GM21515 (cell line): ENCODE data around the gene USP21.

Experiments
- ATAC-seq: cut with Tn5 transposase; IDR thresholded peaks from one replicate; pipeline ENCODE4 v1.9.1; 2021; ENCODE audit not compliant: unreplicated experiment

The USP21 gene

DNA sequence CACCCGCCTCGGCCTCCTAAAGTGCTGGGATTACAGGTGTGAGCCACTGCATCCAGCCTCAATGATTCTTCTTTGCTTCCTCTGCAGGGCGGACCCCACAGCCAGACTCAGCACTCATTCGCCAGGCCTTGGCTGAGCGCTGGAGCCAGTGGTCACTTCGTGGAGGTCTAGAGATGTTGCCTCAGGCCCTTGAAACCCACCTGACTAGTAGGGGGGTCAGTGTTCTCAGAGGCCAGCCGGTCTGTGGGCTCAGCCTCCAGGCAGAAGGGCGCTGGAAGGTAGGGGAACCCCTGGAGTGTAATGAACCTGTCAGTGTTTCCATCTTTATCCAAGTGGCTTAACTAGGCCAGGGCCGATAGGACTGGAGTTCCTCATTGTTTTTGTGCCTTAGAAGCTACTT is 9.6 kb downstream of the USP21 start:
- no peak for ATAC-seq

DNA sequence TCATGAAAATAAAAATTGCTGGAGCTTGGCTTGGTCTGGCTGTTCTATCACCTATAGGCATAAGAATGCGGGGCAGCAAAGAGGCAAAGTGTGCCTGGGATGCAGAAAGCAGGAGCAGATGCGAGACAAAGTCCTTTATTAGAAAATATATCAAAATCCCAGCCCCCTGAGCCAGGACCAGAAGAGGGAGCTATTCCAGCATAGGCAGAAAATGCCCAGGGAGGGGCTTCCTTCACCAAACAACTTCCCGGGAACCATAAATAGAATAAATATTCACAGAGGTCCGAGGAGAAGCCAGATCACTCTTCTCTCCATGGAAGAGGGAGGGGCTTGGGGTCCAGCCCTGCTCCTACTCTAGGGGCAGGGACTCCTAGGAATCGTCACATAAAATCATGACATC is 11.9 kb downstream of the USP21 start:
- ATAC-seq = no peak

DNA sequence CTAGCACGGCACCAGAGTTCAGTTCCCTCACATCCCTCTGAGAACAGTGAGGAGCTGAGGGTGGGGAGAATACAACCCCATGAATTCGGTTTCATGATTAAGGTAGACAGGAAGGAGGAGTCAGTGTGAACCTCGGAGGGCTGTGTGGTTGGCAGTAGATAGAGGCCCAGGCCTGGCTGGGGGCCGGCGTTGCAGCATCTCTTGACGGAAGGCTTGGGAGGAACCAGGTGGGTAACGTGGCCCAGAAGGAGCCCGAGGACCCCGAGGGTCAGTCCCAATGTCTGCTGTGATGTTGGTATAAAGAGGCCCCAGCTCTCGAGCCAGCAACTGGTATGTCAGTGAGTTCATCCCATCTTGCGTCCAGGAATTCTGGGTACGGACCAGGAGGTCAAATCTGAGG is 12.4 kb downstream of the USP21 start:
- ATAC-seq = no peak

DNA sequence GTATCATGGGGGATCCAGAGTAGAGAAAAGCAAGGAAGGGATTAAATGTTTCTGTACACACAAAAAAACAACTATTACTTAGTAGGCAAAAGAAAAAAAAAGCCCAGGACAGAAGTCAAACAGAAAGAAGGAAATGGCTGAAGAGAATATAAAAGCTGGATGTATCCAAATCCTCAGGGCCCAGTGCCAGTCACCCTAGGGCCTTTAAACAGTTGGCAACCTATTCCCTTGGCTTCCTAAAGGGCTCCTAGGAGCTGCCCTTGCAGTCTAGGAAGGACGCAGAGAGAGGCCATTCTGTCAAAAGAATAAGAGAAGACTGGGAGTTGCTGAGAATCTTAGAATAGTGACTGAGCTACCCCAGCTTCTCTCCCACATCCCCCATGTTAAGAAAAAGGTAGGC is 13.0 kb downstream of the USP21 start:
- no peak for ATAC-seq

DNA sequence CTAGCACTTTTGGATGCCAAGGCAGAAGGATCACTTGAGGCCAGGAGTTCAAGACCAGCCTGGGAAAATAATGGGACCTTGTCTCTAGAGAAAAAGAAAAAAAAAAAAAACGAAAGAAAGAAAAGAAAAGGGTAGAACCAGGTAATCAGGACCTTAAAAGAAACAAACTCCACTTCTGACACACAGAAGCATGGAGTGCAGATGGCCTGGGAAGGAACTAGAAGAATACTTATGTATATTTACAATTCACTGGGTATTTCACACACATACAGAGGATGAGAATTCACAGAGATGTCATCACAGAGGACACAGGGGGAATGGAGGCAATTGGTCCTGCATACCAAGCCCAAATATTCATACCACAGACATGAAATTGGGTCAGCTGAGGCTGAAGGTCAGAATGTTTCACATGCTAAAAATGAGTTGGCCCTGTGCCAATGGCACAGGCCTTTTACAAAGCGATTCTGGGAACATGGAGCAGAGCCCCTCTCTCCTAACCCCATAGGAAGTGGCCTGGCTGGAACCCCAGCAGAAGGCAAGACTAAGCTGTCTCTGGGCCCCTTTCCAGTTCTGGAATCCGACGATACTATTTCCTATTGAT is 13.6 kb downstream of the USP21 start:
- ATAC-seq = no peak

DNA sequence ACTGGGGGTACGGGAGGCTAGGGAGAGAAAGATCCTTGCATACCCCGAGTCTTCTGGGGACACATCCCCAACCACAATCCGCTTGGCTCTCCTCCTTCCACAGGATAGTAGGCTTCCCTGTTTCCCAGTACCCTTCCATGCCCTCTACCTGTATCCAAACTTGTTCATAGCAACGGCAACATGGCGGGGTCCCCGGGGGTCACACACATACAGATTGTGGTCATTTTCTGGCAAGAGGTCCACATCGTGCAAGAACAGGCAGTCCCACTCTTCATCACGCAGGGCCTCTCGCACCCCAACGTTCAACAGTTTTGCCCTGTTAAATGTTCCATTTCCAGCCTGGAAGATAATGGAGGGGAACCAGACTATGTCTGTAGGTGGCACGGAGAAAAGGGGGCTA is 14.4 kb downstream of the USP21 start:
- no peak for ATAC-seq

DNA sequence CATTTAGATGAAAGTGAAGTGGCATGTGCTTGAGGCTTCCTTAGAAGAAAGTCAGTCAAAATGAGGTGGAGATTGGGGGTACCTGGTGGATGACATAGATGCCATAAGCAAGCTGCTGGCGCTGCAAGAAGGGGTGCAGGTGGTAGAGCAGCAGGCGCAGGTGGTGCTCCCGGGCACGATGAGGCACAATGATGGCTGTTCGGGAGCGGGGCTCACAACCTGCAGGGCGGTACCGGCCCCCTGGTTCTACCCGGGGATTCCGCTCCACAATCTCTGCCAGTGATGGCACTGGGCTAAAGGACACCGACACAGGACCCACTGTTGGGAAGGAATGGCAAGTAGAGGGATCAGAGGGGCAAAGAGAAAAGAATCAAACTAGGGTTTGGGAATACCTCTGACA is 15.6 kb downstream of the USP21 start:
- no peak for ATAC-seq

DNA sequence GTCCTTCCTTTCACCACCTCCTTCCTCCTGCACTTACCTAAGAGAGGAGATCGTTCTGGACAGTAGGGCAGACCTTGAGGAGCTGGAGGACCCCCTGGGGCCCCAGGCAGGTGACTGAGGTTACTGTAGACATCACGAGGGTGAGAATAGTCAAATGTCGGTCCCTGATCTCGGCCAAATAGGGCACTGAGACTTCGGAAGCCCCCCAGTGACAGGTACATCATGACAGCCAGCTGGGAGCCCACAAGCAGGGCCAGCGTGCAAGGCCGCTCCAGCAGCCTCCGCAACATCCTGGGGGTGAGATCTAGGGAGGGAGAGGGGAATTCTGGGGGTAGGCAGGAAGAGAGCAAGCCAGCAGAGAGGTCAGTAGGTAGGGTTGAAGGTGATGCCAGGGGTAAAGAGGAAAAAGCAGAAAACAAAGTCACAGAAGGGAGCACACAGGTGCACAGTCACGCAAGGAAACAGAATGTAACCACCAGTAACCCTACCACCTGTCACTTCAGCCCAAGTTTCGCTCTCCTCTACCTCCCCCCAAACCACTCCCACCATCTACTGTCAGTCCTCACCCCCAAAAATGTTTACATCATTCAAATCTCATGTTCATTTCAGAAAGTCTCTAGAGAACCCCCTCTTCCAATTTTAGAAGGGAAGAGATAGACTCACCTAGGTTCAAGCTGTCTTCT is 16.6 kb downstream of the USP21 start:
- no peak for ATAC-seq

DNA sequence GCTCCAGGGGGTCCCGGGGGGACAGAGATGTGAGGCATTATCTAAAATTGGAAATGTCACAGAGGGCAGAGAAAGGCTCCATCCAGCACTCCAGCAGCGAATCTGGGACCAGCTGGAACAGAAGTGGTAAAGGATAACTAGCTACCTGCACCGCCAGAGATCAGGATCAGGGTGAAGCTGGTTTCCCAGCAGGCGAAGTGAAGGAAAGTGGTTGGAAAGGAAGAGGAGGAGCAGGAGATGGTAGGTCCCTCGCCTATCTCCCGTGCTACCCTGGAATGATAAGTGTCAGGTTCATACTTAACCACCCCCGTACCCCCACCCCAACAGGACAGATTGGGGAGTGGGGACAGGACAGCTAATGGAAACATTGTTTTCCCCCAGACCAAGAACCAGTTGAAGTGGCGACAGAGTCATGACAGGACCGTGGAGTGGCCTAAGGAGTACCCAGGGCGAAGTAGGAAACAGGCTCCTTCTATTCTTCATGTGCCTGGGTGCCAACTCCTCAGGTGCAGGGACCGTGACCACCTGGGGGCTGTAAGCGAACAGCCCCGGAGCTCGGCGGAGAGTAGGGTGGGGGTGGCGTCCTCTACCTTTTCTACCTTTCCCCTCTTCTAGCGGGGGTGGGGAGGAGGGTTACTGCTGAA is 17.3 kb downstream of the USP21 start:
- peak; percentile 2 for ATAC-seq

DNA sequence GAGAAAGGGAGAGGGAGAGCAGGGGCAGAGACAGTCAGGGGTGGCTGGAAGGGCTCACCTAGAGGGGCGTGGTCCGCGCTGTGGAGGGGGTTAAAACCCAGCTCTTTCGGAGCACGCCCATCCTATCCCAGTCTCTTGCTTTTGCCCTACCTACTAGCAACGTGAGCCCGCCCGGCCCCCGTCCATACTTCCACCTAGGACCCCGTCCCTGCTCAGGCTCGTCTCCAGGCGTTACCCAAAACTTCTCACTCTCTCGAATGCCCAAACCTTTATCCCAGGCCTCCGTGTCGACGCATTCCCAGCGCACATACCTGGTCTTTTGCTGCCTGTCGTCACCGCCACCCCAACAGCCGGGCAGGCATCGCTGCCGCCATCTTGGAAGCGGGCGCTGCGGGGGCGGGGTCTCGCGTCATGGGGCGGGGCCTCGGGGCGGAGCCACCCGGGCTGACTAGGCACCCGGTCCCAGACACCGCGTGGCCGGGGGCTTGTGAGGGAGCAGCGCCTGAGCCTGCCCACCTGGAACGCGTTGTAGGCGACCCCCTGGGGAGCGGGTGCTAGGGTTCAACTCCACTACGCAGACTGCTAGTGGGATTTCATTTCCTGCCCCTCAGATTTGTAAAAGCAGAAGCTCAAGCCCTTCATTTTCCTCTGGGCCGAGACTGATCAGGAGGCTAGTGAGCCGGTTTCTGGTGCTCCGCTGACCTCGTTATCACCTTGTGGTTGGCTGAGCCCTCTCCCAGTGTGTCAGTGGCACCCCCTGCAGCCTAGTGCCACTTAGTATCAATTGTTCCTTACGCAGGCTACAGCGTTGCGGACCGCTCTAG is 18.0 kb downstream of the USP21 start, which contains the start of gene B4GALT3:
Gene B4GALT3 (minus strand): TSS at position 396 of the 824 bp plus-strand sequence. CDS start 1,447 bp downstream, outside the sequence.
- ATAC-seq = peak; percentile 73

DNA sequence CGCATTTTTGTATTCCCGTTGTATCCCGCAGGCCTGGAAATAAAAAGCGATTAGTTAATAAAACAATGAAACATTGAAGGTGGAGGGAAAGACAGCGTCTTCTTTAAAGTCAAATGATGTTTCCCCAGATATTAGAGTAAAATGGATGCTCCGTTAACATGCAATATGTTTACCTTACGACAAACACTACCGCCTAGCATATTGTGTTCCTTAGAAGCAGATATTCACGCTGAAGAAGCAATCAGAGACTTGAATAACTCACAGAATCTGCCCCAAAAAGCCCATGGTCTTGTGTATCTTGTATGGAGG is 18.6 kb downstream of the USP21 start:
- ATAC-seq = no peak

DNA sequence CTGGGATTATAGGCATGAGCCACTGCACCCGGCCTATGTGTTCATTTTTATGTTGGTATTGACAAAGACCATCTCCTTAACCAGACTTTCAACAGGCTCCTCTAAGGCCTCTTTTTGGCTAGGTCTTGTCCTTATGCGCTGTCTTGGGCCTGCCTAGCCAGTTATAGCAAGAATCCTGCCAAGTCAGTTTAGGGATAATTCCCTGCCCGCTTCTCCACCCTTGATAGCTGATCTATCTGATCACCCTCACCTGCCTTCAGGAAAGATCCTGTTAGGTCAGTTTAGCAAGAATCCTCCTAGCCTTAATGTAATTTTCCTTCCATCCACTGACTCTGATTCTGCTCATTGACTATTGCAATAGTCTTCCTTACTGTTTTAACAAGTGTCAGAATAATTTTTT is 20.4 kb downstream of the USP21 start:
- no peak for ATAC-seq

DNA sequence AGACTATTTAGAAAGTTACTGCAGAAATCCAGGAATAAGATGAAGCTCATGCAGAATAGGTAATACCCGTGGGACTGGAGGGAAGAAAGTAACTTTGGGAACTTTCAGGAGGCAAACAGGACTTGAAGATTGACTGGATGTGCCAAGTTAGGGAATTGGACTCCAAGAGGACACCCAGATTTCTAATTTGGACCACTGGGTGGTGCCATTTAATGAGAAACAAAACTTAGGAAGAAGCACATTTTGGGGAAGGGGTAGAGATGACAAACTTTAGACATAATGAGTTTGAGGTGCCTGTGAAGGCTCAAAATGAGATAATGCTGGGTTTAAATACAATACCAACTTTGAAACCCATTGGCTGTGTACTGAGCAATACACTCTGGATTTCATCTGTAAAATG is 21.3 kb downstream of the USP21 start:
- ATAC-seq = no peak

DNA sequence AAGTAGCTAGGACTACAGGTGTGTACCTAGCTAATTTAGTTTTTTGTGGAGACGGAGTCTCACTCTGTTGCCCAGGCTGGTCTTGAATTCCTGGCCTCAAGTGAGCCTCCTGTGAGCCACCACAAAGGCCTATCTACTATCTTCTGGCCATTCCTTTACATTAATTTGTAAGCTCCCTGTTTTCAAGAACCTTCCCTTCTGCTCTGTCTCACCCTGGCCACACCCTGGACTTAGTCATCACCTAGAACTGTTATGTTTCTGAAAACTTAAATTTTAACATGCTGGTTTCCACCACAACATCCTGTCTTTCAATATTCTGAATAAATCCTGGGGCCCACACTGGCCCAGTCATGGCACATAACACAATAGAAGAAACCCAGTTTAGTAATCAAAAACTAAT is 22.9 kb downstream of the USP21 start:
- ATAC-seq = peak; percentile 38

DNA sequence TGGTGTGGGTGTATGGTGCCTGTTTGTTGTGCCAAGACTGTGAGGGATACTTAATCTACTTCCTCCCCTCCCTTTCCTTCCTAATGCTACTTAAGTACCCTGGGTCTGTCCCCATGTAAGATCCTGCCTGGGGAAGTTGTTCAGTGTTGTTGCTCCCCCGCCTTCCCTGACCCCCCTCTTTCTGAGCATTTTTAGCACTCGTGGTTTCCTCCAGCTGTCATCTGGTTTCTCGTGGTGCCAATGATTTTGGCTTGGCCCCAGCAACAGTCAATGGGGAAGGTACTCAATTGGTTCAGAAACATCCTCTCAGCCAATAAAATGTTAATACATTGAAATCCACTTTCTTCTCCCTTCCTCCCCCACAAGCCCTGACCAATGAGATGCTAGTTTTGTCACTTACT is 26.0 kb downstream of the USP21 start:
- ATAC-seq = peak; percentile 60

DNA sequence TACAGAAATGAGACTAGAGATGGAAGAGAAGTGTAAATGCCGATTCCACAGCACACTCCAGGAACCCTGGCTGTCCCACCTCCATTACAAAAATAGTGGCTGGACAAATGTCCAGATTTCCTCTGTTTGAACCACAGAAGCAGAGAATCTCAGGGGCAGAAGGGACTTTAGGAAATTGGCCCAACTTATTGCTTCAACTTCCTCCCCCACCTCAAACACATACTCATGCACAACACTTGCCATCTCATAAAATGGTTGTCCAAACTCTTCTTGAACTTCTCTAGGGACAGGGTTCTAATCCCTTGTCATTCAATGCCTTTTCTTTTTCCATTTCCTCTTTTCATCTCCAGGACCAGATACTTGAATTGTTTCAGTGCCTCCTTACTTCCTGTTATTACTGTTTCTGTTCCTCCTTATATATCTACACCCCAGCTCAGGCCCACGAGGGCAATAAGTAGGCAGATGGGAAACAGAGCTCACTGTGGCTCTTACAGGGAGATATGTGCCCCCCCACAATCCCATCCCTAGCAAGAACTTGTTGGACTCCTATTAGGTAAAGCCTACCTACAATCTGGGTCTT is 26.5 kb downstream of the USP21 start:
- peak; percentile 23 for ATAC-seq

DNA sequence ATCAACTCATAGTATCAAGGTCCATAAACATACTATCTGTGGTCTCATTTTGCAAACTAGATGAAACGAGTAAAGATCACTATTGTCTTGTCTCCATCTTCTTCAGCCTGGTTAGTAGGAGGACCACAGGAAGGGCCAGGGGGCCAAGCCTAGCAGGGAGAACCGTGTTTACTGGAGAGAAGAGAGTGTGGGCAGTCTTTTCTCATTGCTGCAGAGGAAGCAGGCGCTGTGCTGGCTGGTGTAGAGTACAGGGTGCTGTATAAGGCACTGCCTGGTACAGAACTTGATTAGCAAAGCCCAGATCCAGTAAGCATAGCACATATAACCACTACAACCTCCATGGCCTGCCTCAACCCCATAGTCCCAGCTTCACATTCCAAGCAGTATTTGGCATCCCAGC is 28.0 kb downstream of the USP21 start:
- ATAC-seq = no peak

DNA sequence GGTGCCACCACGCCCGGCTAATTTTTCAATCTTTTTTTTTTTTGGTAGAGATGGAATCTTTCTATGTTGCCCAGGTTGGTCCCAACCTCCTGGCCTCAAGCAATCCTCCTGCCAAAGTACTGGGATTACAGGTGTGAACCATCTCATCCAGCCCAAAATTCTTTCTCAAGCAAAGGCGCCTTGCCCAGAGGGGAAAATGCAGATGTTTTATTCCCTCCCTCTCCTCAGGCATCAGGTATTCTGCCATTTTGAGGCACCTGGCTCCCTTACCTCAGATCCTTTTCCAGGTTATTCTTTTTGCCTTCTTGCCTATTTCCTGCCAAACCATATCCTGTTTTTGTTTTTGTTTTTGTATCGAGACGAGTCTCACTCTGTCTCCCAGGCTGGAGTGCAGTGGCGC is 29.1 kb downstream of the USP21 start:
- ATAC-seq = no peak

DNA sequence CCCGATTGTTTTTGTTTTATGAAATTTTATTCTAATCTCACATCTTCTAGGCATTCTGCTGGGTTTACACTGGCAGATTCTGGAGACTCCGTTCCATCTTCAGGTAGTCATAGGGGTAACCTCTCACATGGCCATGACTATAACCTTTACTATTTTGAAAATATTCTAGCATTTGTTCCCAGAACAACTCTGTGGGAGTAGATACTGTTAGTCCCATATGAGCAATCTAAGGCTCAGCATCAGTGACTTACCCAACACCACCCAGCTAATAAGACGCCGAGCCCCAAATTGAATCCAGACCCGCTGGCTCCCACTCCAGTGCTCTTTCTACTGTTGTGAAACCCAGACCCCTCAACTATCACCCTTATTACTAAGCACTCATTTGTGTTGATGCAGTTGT is 29.7 kb downstream of the USP21 start:
- no peak for ATAC-seq

DNA sequence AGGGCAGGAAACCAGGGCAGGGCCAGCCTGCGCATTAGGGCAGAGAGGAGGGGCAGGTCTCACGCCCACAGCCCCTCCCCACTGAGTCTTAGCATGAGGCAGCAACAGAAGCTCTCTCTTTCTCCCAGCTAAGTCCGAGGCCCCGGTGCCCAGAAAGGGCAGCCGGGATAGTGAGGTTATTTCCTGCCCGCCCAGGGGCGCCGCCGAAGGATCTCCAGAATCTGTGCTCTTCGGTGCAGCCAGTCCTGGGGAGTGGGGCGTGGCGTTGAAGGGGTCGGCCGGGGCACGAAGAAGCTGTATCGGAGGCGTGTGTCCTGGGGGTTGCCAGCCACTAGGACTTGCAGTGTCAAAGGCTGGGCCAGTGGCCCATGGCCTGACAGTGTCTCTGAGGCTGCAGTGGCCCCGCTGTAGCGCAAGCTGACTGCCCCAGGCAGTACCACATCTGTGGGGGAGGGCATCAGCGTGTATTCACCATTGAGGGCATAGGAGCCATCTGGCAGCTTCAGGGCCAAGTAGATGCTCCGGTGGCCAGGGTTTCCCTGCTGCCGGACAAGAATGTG is 31.7 kb downstream of the USP21 start:
- ATAC-seq = no peak

DNA sequence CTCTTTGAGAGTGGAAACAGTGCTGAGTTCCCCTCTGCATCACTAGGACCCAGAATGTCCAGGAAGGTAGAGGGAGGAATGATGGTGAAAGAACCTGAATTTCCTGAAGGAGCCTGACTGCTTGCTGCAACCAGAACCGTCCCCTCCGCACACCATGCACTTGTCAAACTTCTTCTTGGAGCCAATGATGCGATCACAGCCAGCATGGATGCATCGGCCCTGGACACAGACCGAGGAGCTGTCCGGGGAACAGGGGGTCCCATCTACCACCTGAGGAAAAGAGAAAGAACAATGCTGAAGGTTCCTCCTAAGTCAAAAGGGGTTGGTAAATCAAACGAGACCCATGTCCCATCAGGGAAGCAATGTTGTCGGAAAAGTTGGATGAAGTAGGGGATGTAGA is 32.7 kb downstream of the USP21 start:
- no peak for ATAC-seq
